Measurements from ENCODE around the gene RGMB. TPM values are rescaled to one million over a fixed set of nuclear protein-coding genes. Genes with fewer than 3 reads are reported as not detected.
A peak's percentile ranks its signal among the peaks of the same experiment; 100 is the strongest.

The RGMB gene
- total RNA-seq, 5 donors from 2014 or later (not counting 1 experiment from before 2014, with no cell fraction given) = 14.6 to 22.8 (median 16.8) TPM

DNA sequence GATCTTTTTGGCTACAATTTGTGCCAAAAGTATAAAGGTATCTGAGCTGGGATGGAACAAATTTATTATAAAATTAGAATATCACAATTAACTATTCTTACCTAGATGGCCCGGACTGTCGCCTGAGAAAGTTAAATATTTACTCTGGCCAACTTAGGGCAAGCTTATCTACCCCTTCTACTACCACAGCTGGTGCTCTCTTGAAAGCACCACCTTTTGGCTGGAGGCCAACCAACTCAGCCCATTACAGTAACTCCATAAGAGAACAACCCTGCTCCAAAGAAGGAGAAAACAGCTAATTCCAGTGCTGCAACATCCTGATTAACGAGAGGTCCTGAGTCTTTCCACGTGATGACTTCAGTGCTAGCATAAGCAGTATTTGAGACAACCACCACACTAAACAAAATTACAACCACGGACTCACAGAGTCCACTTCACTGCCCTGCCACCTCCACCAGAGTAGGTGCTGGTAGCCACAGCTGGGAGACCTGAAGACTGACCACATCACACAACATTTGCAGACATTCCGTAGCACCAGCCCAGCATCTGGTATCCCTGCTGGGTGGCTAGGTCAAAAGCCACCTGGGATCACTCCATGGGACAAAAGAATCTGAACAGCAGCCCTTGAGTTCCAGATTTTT is 43.2 kb downstream of the RGMB start:
- H3K36me3 ChIP-seq (ENCODE audit: control insufficient read depth in 2 of 2, extremely low read depth in 1 of 2, insufficient read depth in 1 of 2, low read length in 1 of 2) = no peaks in the 10 kb centered on the region
- no peak overlapping the region for H3K4me3 Mint-ChIP-seq
- 89% methylated on average over 6 of the region's 6 CpGs for WGBS (ENCODE audit: insufficient coverage)

DNA sequence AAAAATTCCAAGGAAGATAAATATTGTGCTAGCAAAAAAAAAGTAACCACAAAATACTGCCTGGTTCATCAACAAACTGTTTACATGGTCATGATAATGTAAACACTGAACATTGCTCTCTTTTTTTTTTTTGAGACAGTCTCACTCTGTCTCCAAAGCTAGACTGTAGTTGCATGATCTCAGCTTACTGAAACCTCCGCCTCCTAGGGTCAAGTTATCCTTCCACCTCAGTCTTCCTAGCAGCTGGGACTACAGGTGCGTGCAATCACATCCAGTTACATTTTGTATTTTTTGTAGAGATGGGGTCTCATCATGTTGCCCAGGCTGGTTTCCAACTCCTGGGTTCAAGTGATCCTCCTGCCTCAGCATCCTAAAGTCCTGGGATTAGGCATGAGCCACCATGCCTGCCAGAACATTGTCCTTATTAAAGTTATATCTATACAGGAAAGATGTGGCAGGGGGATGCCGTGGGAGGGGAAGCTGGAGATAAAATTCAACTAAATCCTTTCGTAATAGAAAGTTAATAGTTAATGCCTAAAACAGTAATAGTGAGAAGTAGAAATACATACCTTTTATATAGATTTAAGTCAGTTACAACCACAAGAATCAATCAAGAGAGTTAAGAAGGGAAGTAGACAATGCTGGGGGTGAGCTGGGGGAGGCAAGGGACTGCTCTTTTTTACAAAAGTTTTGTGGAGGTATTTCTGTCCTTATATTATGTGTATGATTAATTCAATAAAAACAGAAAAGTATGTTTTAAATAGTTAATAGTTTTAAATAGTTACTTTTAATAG is 52.3 kb downstream of the RGMB start:
- Mint-ChIP-seq H3K27ac (no peak overlapping the region), H3K36me3 (peaks cover 6% of the 10 kb centered on the region), H3K9me3 (peaks cover 5 to 7% (median 6%) of the 10 kb centered on the region in 3 donors), H3K27me3 (no peaks in the 10 kb centered on the region), H3K4me1 (no peaks in the 10 kb centered on the region), H3K4me3 (no peak overlapping the region)
- Histone ChIP-seq H3K36me3 (ENCODE audit: control insufficient read depth in 2 of 2, extremely low read depth in 1 of 2, insufficient read depth in 1 of 2, low read length in 1 of 2) (no peaks in the 10 kb centered on the region), H3K9me3 (no peaks in the 10 kb centered on the region), H3K4me1 (ENCODE audit: control insufficient read depth in 1 of 2, extremely low read depth in 1 of 2, insufficient read depth in 2 of 2, low read length in 2 of 2) (no peaks in the 10 kb centered on the region), H3K27ac (ENCODE audit: low read length) (no peak overlapping the region), H3K27me3 (replicated peaks in 1 of 2; ENCODE audit: control insufficient read depth in 2 of 2, extremely low read depth in 1 of 2, insufficient read depth in 2 of 2, low read length in 1 of 2) (no peaks in the 10 kb centered on the region), H3K4me3 (ENCODE audit: control insufficient read depth in 1 of 2, extremely low read depth in 1 of 2, low read length in 1 of 2) (no peak overlapping the region)
- DNase-seq (no peak), ATAC-seq (replicated peaks in 1 of 4) (no peak)
- CTCF ChIA-PET = interaction anchor here in 1 of 2 donors (0.7 kb wide), 1 partner anchor 1594 kb away, joined by 3 read pairs; no protein-coding TSS in a partner anchor
- POLR2A ChIA-PET = no interaction called here
- no CpG with 5 or more reads among the region's 4 CpGs for WGBS (ENCODE audit: insufficient coverage)

More for the DNA sequence above, 43.2 kb downstream of the RGMB start:
- ATAC-seq (replicated peaks in 1 of 4) (no peak), DNase-seq (no peak)
- ChIA-PET CTCF (no interaction called here), POLR2A (no interaction called here)
- Histone ChIP-seq H3K27ac (ENCODE audit: low read length) (no peak overlapping the region), H3K27me3 (replicated peaks in 1 of 2; ENCODE audit: control insufficient read depth in 2 of 2, extremely low read depth in 1 of 2, insufficient read depth in 2 of 2, low read length in 1 of 2) (no peaks in the 10 kb centered on the region), H3K4me3 (ENCODE audit: control insufficient read depth in 1 of 2, extremely low read depth in 1 of 2, low read length in 1 of 2) (no peak overlapping the region), H3K4me1 (ENCODE audit: control insufficient read depth in 1 of 2, extremely low read depth in 1 of 2, insufficient read depth in 2 of 2, low read length in 2 of 2) (no peaks in the 10 kb centered on the region), H3K9me3 (no peaks in the 10 kb centered on the region)
- peaks cover 26% of the 10 kb centered on the region for H3K36me3 Mint-ChIP-seq
- no peak overlapping the region for H3K27ac Mint-ChIP-seq
- H3K4me1 Mint-ChIP-seq = no peaks in the 10 kb centered on the region
- H3K9me3 Mint-ChIP-seq = peaks cover 6 to 8% (median 7%) of the 10 kb centered on the region in 3 donors
- no peaks in the 10 kb centered on the region for H3K27me3 Mint-ChIP-seq

- H3K36me3 Mint-ChIP-seq = no peaks in the 10 kb centered on the region
- H3K27me3 ChIP-seq (replicated peaks in 1 of 2; ENCODE audit: control insufficient read depth in 2 of 2, extremely low read depth in 1 of 2, insufficient read depth in 2 of 2, low read length in 1 of 2) = no peaks in the 10 kb centered on the region
- H3K9me3 Mint-ChIP-seq = no peaks in the 10 kb centered on the region
- H3K4me3 ChIP-seq (ENCODE audit: control insufficient read depth in 1 of 2, extremely low read depth in 1 of 2, low read length in 1 of 2) = no peak overlapping the region
- no peaks in the 10 kb centered on the region for H3K27me3 Mint-ChIP-seq
- no peak for ATAC-seq (replicated peaks in 1 of 4)
- POLR2A ChIA-PET = no interaction called here
- H3K36me3 ChIP-seq (ENCODE audit: control insufficient read depth in 2 of 2, extremely low read depth in 1 of 2, insufficient read depth in 1 of 2, low read length in 1 of 2) = no peaks in the 10 kb centered on the region
- no CpG with 5 or more reads among the region's 1 CpG for WGBS (ENCODE audit: insufficient coverage)
- DNase-seq = peak in 1 of 35 experiments; percentile 46
- no peak overlapping the region for H3K27ac Mint-ChIP-seq
- CTCF ChIA-PET = no interaction called here
- no peak overlapping the region for H3K27ac ChIP-seq (ENCODE audit: low read length)
- no peak overlapping the region for H3K4me3 Mint-ChIP-seq
- no peaks in the 10 kb centered on the region for H3K4me1 ChIP-seq (ENCODE audit: control insufficient read depth in 1 of 2, extremely low read depth in 1 of 2, insufficient read depth in 2 of 2, low read length in 2 of 2)
- no peaks in the 10 kb centered on the region for H3K9me3 ChIP-seq
- no peaks in the 10 kb centered on the region for H3K4me1 Mint-ChIP-seq
Observed at GRCh38 chr5:98827161-98827560, 53.7 kb downstream of the RGMB start.

- H3K27ac Mint-ChIP-seq = no peak overlapping the region
- no peaks in the 10 kb centered on the region for H3K36me3 Mint-ChIP-seq
- 88% methylated on average over 2 of the region's 7 CpGs for WGBS (ENCODE audit: insufficient coverage)
- Histone ChIP-seq H3K9me3 (no peaks in the 10 kb centered on the region), H3K4me3 (ENCODE audit: control insufficient read depth in 1 of 2, extremely low read depth in 1 of 2, low read length in 1 of 2) (no peak overlapping the region), H3K27me3 (replicated peaks in 1 of 2; ENCODE audit: control insufficient read depth in 2 of 2, extremely low read depth in 1 of 2, insufficient read depth in 2 of 2, low read length in 1 of 2) (no peaks in the 10 kb centered on the region), H3K4me1 (ENCODE audit: control insufficient read depth in 1 of 2, extremely low read depth in 1 of 2, insufficient read depth in 2 of 2, low read length in 2 of 2) (no peaks in the 10 kb centered on the region), H3K36me3 (ENCODE audit: control insufficient read depth in 2 of 2, extremely low read depth in 1 of 2, insufficient read depth in 1 of 2, low read length in 1 of 2) (no peaks in the 10 kb centered on the region), H3K27ac (ENCODE audit: low read length) (no peak overlapping the region)
- ChIA-PET POLR2A (no interaction called here), CTCF (no interaction called here)
- no peak overlapping the region for H3K4me3 Mint-ChIP-seq
- DNase-seq (no peak), ATAC-seq (replicated peaks in 1 of 4) (no peak)
- H3K27me3 Mint-ChIP-seq = no peaks in the 10 kb centered on the region
- no peaks in the 10 kb centered on the region for H3K4me1 Mint-ChIP-seq
- H3K9me3 Mint-ChIP-seq = no peaks in the 10 kb centered on the region
Observed at GRCh38 chr5:98827588-98828284, 54.3 kb downstream of the RGMB start.

DNA sequence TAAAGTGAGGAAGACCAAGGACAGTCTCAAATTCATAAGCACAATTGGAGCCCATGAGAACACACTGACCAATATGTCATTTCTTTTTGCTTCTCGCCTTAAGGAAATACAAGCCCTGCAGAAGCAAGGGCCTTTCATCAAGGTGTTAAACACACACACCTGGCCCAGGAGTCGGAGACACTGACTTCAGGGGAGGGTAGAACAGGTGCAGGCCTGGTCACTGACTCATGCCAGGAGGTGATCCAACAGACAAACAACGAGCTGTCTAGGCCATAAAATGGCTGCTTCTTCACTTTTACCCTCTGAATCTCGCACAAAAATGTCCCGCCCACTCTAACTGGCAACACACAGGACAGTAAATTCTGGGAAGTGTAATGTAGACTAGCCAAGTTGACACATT is 62.7 kb downstream of the RGMB start:
- Mint-ChIP-seq H3K27me3 (no peaks in the 10 kb centered on the region), H3K27ac (no peak overlapping the region), H3K4me3 (no peak overlapping the region), H3K9me3 (no peaks in the 10 kb centered on the region), H3K36me3 (peaks cover 11% of the 10 kb centered on the region), H3K4me1 (peaks cover 2 to 4% (median 4%) of the 10 kb centered on the region in 3 donors)
- WGBS (ENCODE audit: insufficient coverage) = 67% methylated on average over 1 of the region's 5 CpGs
- Histone ChIP-seq H3K9me3 (no peaks in the 10 kb centered on the region), H3K27me3 (replicated peaks in 1 of 2; ENCODE audit: control insufficient read depth in 2 of 2, extremely low read depth in 1 of 2, insufficient read depth in 2 of 2, low read length in 1 of 2) (no peaks in the 10 kb centered on the region), H3K36me3 (ENCODE audit: control insufficient read depth in 2 of 2, extremely low read depth in 1 of 2, insufficient read depth in 1 of 2, low read length in 1 of 2) (no peaks in the 10 kb centered on the region), H3K27ac (ENCODE audit: low read length) (no peak overlapping the region), H3K4me3 (ENCODE audit: control insufficient read depth in 1 of 2, extremely low read depth in 1 of 2, low read length in 1 of 2) (no peak overlapping the region), H3K4me1 (ENCODE audit: control insufficient read depth in 1 of 2, extremely low read depth in 1 of 2, insufficient read depth in 2 of 2, low read length in 2 of 2) (no peaks in the 10 kb centered on the region)
- DNase-seq (no peak), ATAC-seq (replicated peaks in 1 of 4) (no peak)
- ChIA-PET CTCF (interaction anchor here in 1 of 2 donors (0.5 kb wide), 1 partner anchor 512 kb away, joined by 3 read pairs; no protein-coding TSS in a partner anchor), POLR2A (no interaction called here)
